HepG2 (cell line): ENCODE results near the gene RNASE7. TPM values are rescaled to one million over a fixed set of nuclear protein-coding genes. Genes with fewer than 3 reads are reported as not detected.

Source experiments
- ATAC-seq: fragments of 200-7000 bp; cut with Tn5 transposase; 3 replicates; pipeline ENCODE4 v1.9.1; 2020; ENCODE audit warnings: mild to moderate bottlenecking, moderate library complexity
- BruUV-seq: library from RNA; stranded (reverse); fragments of 400-500 nt; replicated peaks from 2 replicates; lab custom pipeline; 2021; lab: Mats Ljungman, UMichigan
- CTCF ChIA-PET: fragments of 300-600 bp; formaldehyde crosslinking; extraction: SDS; loops from one replicate; lab custom pipeline; 2021; ENCODE audit warnings: low total read pairs, inconsistent platforms, low intra/inter-chr PET ratio; lab: Yijun Ruan, JAX
- POLR2A ChIA-PET: fragments of 350-600 bp; sonication (Branson Sonifier 250); formaldehyde crosslinking; loops from one replicate; lab custom pipeline; 2020; ENCODE audit warnings: antibody characterized with exemption, inconsistent platforms; lab: Yijun Ruan, JAX
- DNase-seq: peaks from one replicate; pipeline ENCODE4 v3.0.0-alpha.2; 2015; ENCODE audit warnings: low spot score
- FAIRE-seq: peaks from 3 replicates; lab custom pipeline; 2011; peaks lifted over from hg19 to GRCh38; lab: Jason Lieb, UNC
- H2AFZ ChIP-seq: one replicate; pipeline ENCODE4 v1.6.1; 2011; ENCODE audit warnings: low read length, inconsistent platforms
- H3K27ac ChIP-seq: fragments of 300-600 bp; 3 replicates; pipeline ENCODE4 v1.8.0; 2011; ENCODE audit warnings: mixed run types, mild to moderate bottlenecking, mixed read lengths, low read length, inconsistent platforms; ENCODE audit not compliant: insufficient read depth; ENCODE audit errors: extremely low read length
- H3K27me3 ChIP-seq, 2 experiments: fragments of 200-600 bp in 1 of 2; 2 replicates in 1 of 2; 3 replicates in 1 of 2; pipeline versions ENCODE4 v1.6.0 to v1.8.0; 2011; ENCODE audit warnings: low read length in 2 of 2, mild to moderate bottlenecking in 2 of 2, moderate library complexity in 2 of 2, inconsistent platforms in 1 of 2; ENCODE audit not compliant: insufficient read depth in 2 of 2, control insufficient read depth in 1 of 2
- H3K36me3 ChIP-seq, 2 experiments: fragments of 200-600 bp in 1 of 2; replicated peaks in 1 of 2; 2 replicates in 1 of 2; 3 replicates in 1 of 2; pipeline versions ENCODE4 v1.5.1 to v1.8.0; 2011; ENCODE audit warnings: low read length in 2 of 2, inconsistent platforms in 1 of 2; ENCODE audit not compliant: insufficient read depth in 2 of 2, control insufficient read depth in 1 of 2
- H3K4me1 ChIP-seq: 2 replicates; pipeline ENCODE4 v1.5.1; 2012; ENCODE audit warnings: low read length, inconsistent platforms; ENCODE audit not compliant: insufficient read depth
- H3K4me2 ChIP-seq: 2 replicates; pipeline ENCODE4 v1.6.0; 2011; ENCODE audit warnings: low read depth, low read length, inconsistent platforms
- H3K4me3 ChIP-seq, 3 experiments: fragments of 200-600 bp in 1 of 3; sonication (generic), shearing (Covaris generic) in 1 of 3; replicated peaks in 1 of 3; 2 replicates each; pipeline ENCODE4 v1.5.1; 2011 to 2016; ENCODE audit warnings: low read length in 3 of 3, inconsistent platforms in 2 of 3, low read depth in 2 of 3, mild to moderate bottlenecking in 2 of 3, control low read depth in 1 of 3, mixed read lengths in 1 of 3; ENCODE audit not compliant: insufficient read depth in 1 of 3
- H3K79me2 ChIP-seq: one replicate; pipeline ENCODE4 v1.6.1; 2011; ENCODE audit warnings: low read length, inconsistent platforms; ENCODE audit not compliant: insufficient read depth
- H3K9ac ChIP-seq: 2 replicates; pipeline ENCODE4 v1.6.0; 2011; ENCODE audit warnings: mild to moderate bottlenecking, low read depth, low read length, inconsistent platforms; ENCODE audit not compliant: insufficient read depth
- H3K9me3 ChIP-seq: 2 replicates; pipeline ENCODE4 v1.5.1; 2012; ENCODE audit warnings: mild to moderate bottlenecking, low read length
- H4K20me1 ChIP-seq: 2 replicates; pipeline ENCODE4 v1.6.0; 2011; ENCODE audit warnings: inconsistent platforms, mild to moderate bottlenecking, low read length, moderate library complexity; ENCODE audit not compliant: insufficient read depth
- HMG20B ChIP-seq: conservative IDR thresholded peaks from 2 replicates; pipeline ENCODE4 v1.6.1; 2016; ENCODE audit warnings: missing genetic modification reagents, missing compliant biosample characterization
- HNF4A ChIP-seq: sonication (generic); formaldehyde crosslinking; IDR thresholded peaks from 2 replicates; pipeline ENCODE4 v1.4.0; 2020; ENCODE audit warnings: missing genetic modification reagents
- KDM5A ChIP-seq: fragments of 200-600 bp; sonication (generic); IDR thresholded peaks from 2 replicates; pipeline ENCODE4 v1.7.0; 2018; ENCODE audit warnings: antibody characterized with exemption, mild to moderate bottlenecking, low read length, borderline replicate concordance
- KLF16 ChIP-seq, 2 experiments: sonication (generic) in 1 of 2; formaldehyde crosslinking in 1 of 2; IDR thresholded peaks; 2 replicates each; pipeline versions ENCODE4 v1.6.1 to v1.8.0; 2016 to 2023; ENCODE audit warnings: missing genetic modification reagents in 2 of 2, missing compliant biosample characterization in 1 of 2
- MATR3 ChIP-seq: sonication (generic); formaldehyde crosslinking; IDR thresholded peaks from 2 replicates; pipeline ENCODE4 v1.4.0; 2020; ENCODE audit warnings: missing genetic modification reagents
- MTERF4 ChIP-seq: sonication (generic); formaldehyde crosslinking; IDR thresholded peaks from 2 replicates; pipeline ENCODE4 v1.8.0; 2023; ENCODE audit warnings: mild to moderate bottlenecking, missing genetic modification reagents
- ZNF317 ChIP-seq: sonication (generic); formaldehyde crosslinking; IDR thresholded peaks from 2 replicates; pipeline ENCODE4 v1.5.0; 2020; ENCODE audit warnings: mild to moderate bottlenecking, missing genetic modification reagents
- ZNF343 ChIP-seq: sonication (generic); formaldehyde crosslinking; IDR thresholded peaks from 2 replicates; pipeline ENCODE4 v1.4.0; 2020; ENCODE audit warnings: mild to moderate bottlenecking, missing genetic modification reagents
- ZNF543 ChIP-seq: sonication (generic); formaldehyde crosslinking; IDR thresholded peaks from 2 replicates; pipeline ENCODE4 v1.4.0; 2020; ENCODE audit warnings: mild to moderate bottlenecking, missing genetic modification reagents
- ZNF546 ChIP-seq: sonication (generic); formaldehyde crosslinking; conservative IDR thresholded peaks from 2 replicates; pipeline ENCODE4 v1.8.1; 2023; ENCODE audit warnings: mild to moderate bottlenecking, missing genetic modification reagents
- ZNF646 ChIP-seq: sonication (generic); formaldehyde crosslinking; IDR thresholded peaks from 2 replicates; pipeline ENCODE4 v1.9.0; 2021; ENCODE audit warnings: mild to moderate bottlenecking, missing genetic modification reagents
- ZNF749 ChIP-seq: sonication (generic); formaldehyde crosslinking; IDR thresholded peaks from 2 replicates; pipeline ENCODE4 v1.8.0; 2022; ENCODE audit warnings: mild to moderate bottlenecking, missing genetic modification reagents, moderate library complexity, borderline replicate concordance
- ZNF768 ChIP-seq: sonication (generic); formaldehyde crosslinking; IDR thresholded peaks from 2 replicates; pipeline ENCODE4 v1.4.0; 2020; ENCODE audit warnings: missing genetic modification reagents
- WGBS: methylation state at CpG from one replicate; pipeline ENCODE4 v1.1.6; 2017; ENCODE audit warnings: low lambda C conversion rate; 5-methylcytosine and 5-hydroxymethylcytosine counted together
- in situ Hi-C: cut with HindIII; loops from 2 replicates; pipeline ENCODE4 v1.10.0; 2017; ENCODE audit warnings: low pct_unique_long_range_greater_than_20kb; ENCODE audit not compliant: extremely low pct_ligation_motif_present
- intact Hi-C: fragments of 100-400 bp; cut with micrococcal nuclease; formaldehyde crosslinking; loops from one replicate; pipeline ENCODE4 v1.10.0; 2022; ENCODE audit not compliant: unreplicated experiment
- polyA plus RNA-seq, 8 experiments: library from polyadenylated mRNA; depleted of rRNA in 3 of 8; stranded (reverse) in 7 of 8; unstranded in 1 of 8; fragments of >200 nt; fragmentation: Illumina TruSeq in 4 of 8; extraction: Trizol in 4 of 8; gene quantifications; 2 replicates each; pipeline versions ENCODE4 v1.2.1 to v1.2.3, GENCODE V29; 2011 to 2016; ENCODE audit warnings: low read depth in 4 of 8, missing spikeins in 1 of 8, mixed read lengths in 1 of 8; ENCODE audit not compliant: insufficient read depth in 1 of 8
- total RNA-seq, 5 experiments: library from RNA; depleted of rRNA; stranded (reverse); fragments of >200 nt; fragmentation: Illumina TruSeq; extraction: Trizol; gene quantifications; 2 replicates each; pipeline ENCODE4 v1.2.3, GENCODE V29; 2016; ENCODE audit warnings: low read depth in 1 of 5

Gene RNASE7
- total and polyA plus RNA-seq, 2 of the 13 experiments (the other 11 are each of a cell fraction or from before 2014, with no cell fraction given): 0.04 TPM; not detected in 1

GRCh38 chr14:21059842-21060613, 17.9 kb downstream of the RNASE7 start (continued):
- no peak for TF ChIP-seq ZNF343 (CRISPR knock-in tag)
- TF ChIP-seq, all 625 proteins: peak for 11

GRCh38 chr14:21060614-21061346, 18.6 kb downstream of the RNASE7 start:
- Histone ChIP-seq H3K27ac (peak overlapping the region; percentile 71), H3K9ac (no peak overlapping the region), H3K4me3 (peak overlapping the region; percentile 5 to 17 (median 11); a peak in 2 of 6 replicates), H3K4me2 (peak overlapping the region; percentile 59), H3K27me3 (no peaks in the 10 kb centered on the region), H3K36me3 (no peaks in the 10 kb centered on the region), H2AFZ (peak overlapping the region; percentile 16), H3K9me3 (no peaks in the 10 kb centered on the region), H3K4me1 (peaks cover 87% of the 10 kb centered on the region), H3K79me2 (no peaks in the 10 kb centered on the region), H4K20me1 (no peaks in the 10 kb centered on the region)
- no TSS peak for BruUV-seq
- 15% methylated on average over 13 of the region's 13 CpGs for WGBS
- DNase-seq: no peak
- ATAC-seq: peak; percentile 59
- in situ Hi-C loops (no loop called here), intact Hi-C loops (no loop called here)
- FAIRE-seq: no peak
- ChIA-PET POLR2A (interaction anchor here (1.2 to 2.8 kb wide), 10 partner anchors 9 to 46 kb away, joined by 4 to 59 read pairs (median 8); partner anchors contain the start of genes ARHGEF40, NDRG2 and ZNF219), CTCF (interaction anchor here (1.7 to 1.9 kb wide), 2 partner anchors 46 kb away, joined by 4 to 5 read pairs; no protein-coding TSS in a partner anchor)
- TF ChIP-seq ZNF768 (CRISPR knock-in tag) (no peak), ZNF749 (CRISPR knock-in tag) (no peak), KDM5A (0 out of 2 replicates have a peak, but pooled peaks have one; percentile 40), HNF4A (CRISPR knock-in tag) (peak; percentile 36; the same call in 1 of the 2 replicates), ZNF646 (CRISPR knock-in tag) (0 out of 2 replicates have a peak, but pooled peaks have one; percentile 50), MTERF4 (CRISPR knock-in tag) (0 out of 2 replicates have a peak, but pooled peaks have one; percentile 37), MATR3 (CRISPR knock-in tag) (no peak), KLF16 (CRISPR knock-in tag; IDR thresholded peaks at IDR 0.05) (0 out of 4 replicates have a peak, but pooled peaks of 1 of the 2 experiments have one; percentile 43), HMG20B (0 out of 2 replicates have a peak, but pooled peaks have one; percentile 11), ZNF543 (no peak), ZNF546 (CRISPR knock-in tag) (0 out of 2 replicates have a peak, but pooled peaks have one; percentile 32), ZNF317 (CRISPR knock-in tag) (0 out of 2 replicates have a peak, but pooled peaks have one; percentile 60)
